Activated T-cell treated with anti-CD3 and anti-CD28 coated beads, Interleukin-2, amount 50 U/mL, for 72 hours (primary cell): ENCODE data around the gene XXYLT1. TPM values are rescaled to one million over a fixed set of nuclear protein-coding genes. Genes with fewer than 3 reads are reported as not detected.

Experiments
- ATAC-seq, 2 donors: fragments of 150-1000 bp; cut with Tn5 transposase; replicated peaks in 1 of 2; 2 replicates each; pipeline ENCODE4 v1.10.0; 2021; ENCODE audit warnings: moderate library complexity in 2 of 2, mild to moderate bottlenecking in 1 of 2
- DNase-seq, 2 donors: peaks; one replicate each; pipeline ENCODE4 v3.0.0; 2021 to 2022; ENCODE audit warnings: mixed read lengths in 1 of 2
- H3K27ac Mint-ChIP-seq: one replicate; pipeline ENCODE4 v1.8.0; 2022; ENCODE audit warnings: mild to moderate bottlenecking, moderate library complexity, mixed read lengths
- H3K27me3 Mint-ChIP-seq: one replicate; pipeline ENCODE4 v1.8.0; 2022; ENCODE audit warnings: low read depth, mixed read lengths
- H3K36me3 Mint-ChIP-seq, 2 donors: one replicate each; pipeline ENCODE4 v1.8.0; 2022; ENCODE audit warnings: mixed read lengths in 2 of 2, mild to moderate bottlenecking in 1 of 2; ENCODE audit not compliant: insufficient read depth in 2 of 2
- H3K4me1 Mint-ChIP-seq: one replicate; pipeline ENCODE4 v1.8.0; 2022; ENCODE audit warnings: low read depth, mixed read lengths
- H3K4me3 Mint-ChIP-seq, 2 donors: one replicate each; pipeline ENCODE4 v1.8.0; 2022; ENCODE audit warnings: mild to moderate bottlenecking in 2 of 2, mixed read lengths in 2 of 2, moderate library complexity in 2 of 2
- H3K9me3 Mint-ChIP-seq, 2 donors: one replicate each; pipeline ENCODE4 v1.8.0; 2022; ENCODE audit warnings: mixed read lengths in 2 of 2
- total RNA-seq, 2 donors: library from RNA; stranded (reverse); gene quantifications; one replicate each; pipeline ENCODE4 v1.2.3, GENCODE V29; 2022

The XXYLT1 gene
- total RNA-seq, 2 donors from 2014 or later, result 6.2 to 6.6 TPM

GRCh38 chr3:195261925-195262324 is 9.0 kb downstream of the XXYLT1 start:
- no peak for DNase-seq
- no peak overlapping the region for H3K4me3 Mint-ChIP-seq
- no peak overlapping the region for H3K27ac Mint-ChIP-seq
- peaks cover 21% of the 10 kb centered on the region for H3K4me1 Mint-ChIP-seq
- H3K36me3 Mint-ChIP-seq, result peaks cover 0 to 2% of the 10 kb centered on the region in 2 donors
- H3K27me3 Mint-ChIP-seq, result no peaks in the 10 kb centered on the region
- ATAC-seq, result no peak
- H3K9me3 Mint-ChIP-seq, result no peaks in the 10 kb centered on the region

DNA sequence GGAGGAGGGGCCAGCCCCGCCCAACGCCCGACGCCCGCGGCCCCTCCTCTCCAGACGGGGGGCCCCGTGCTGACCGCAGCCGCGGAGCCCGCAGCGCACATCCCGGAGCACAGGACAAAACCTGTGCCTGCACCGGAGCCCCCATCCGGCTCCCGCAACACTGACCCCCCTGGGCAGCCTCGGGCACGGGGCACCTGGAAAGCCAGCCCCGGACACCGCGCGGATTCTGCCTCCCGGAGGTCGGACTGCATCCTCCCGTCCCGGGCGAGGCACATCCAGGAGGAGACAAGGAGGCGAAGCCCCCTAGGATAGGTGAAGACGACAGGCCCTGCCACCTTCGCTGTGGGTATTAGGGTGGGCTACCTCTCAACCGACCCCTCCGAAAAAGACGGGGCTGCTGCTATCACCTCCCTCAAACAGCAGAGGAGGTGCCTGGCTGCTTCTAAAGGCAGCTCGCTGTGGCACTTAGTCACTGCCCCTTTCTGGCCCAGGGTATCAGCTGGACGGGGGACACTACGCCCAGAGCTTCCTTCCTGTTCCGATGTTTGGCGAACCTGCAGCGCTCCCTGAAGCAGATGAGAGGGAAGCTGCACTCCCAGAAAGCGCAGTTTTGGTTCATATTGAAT is 10.6 kb downstream of the XXYLT1 start:
- ATAC-seq, result peak; percentile 23 to 37
- DNase-seq, result peak; percentile 32 to 35
- Mint-ChIP-seq H3K4me1 (peaks cover 21% of the 10 kb centered on the region), H3K36me3 (no peaks in the 10 kb centered on the region), H3K4me3 (peak overlapping the region; percentile 84 to 87), H3K9me3 (no peaks in the 10 kb centered on the region), H3K27ac (no peak overlapping the region), H3K27me3 (no peaks in the 10 kb centered on the region)

DNA sequence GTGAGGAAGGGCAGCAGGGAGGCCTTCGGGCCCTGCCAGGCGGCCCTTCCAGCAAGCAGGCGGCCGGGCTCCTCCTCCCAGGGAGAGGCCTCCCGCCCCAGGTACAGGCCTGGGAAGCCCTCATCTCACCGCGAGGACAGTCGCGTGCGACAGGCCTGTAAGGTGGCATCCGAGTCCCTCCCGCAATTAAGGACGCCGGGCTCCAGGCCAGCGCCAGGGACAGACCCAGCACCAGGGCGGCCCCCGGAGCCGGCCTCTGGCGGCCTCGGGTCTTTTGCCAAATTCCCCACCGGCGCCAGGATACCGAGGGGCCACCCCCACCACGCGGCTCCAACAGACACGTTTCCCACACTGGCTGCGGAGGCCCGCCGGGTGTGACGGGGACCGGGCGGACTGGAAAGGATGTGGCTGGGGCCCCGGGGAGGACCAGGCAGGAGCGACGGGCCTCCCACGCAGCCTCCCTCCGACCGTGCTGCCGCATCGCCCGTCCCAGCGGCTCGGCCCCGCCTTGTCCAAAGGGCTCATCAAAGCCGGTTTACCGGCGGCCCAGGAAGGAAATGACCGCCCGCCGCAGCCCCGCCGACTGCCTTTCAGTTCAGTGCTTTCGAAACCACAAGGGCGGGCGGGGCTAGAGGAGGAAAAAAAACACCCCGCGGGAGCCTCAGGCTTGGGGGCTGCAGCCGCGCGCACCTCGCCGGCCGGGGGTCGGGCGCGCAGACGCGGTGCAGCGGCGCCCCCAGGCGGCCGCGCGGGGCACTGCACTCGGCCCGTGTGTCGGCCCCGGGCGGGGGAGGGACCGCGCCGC is 11.3 kb downstream of the XXYLT1 start:
- DNase-seq, result peak; percentile 93
- Mint-ChIP-seq H3K9me3 (no peaks in the 10 kb centered on the region), H3K27me3 (no peaks in the 10 kb centered on the region), H3K36me3 (no peaks in the 10 kb centered on the region), H3K27ac (no peak overlapping the region), H3K4me1 (peaks cover 21% of the 10 kb centered on the region), H3K4me3 (peak overlapping the region; percentile 58 to 64)
- peak; percentile 79 to 80 for ATAC-seq

DNA sequence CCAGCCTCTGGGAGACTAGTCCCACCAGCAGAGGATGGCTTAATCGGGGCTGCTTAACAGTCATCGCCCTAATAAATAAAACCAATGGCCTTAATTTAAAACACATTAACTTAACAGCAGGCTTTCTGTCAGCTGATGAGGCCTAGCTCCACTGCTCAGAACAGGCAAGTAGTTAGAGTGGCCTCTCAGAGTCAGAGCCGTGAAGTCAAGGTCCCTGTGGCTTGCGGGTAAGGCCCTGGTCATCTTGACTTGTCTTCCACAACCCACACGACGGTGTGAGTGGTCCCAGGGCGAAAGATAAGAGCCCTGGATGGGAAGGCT is 11.8 kb downstream of the XXYLT1 start:
- ATAC-seq, result no peak
- Mint-ChIP-seq H3K9me3 (no peaks in the 10 kb centered on the region), H3K36me3 (no peaks in the 10 kb centered on the region), H3K27me3 (no peaks in the 10 kb centered on the region), H3K27ac (no peak overlapping the region), H3K4me1 (peaks cover 21% of the 10 kb centered on the region), H3K4me3 (peak overlapping the region; percentile 17 to 61)
- no peak for DNase-seq

- H3K27me3 Mint-ChIP-seq, result no peaks in the 10 kb centered on the region
- no peak overlapping the region for H3K27ac Mint-ChIP-seq
- DNase-seq, result no peak
- no peaks in the 10 kb centered on the region for H3K36me3 Mint-ChIP-seq
- ATAC-seq, result no peak
- H3K4me1 Mint-ChIP-seq, result peaks cover 21% of the 10 kb centered on the region
- no peaks in the 10 kb centered on the region for H3K9me3 Mint-ChIP-seq
- H3K4me3 Mint-ChIP-seq, result peak overlapping the region; percentile 48 to 61
Observed at GRCh38 chr3:195258449-195259153, 12.4 kb downstream of the XXYLT1 start.

DNA sequence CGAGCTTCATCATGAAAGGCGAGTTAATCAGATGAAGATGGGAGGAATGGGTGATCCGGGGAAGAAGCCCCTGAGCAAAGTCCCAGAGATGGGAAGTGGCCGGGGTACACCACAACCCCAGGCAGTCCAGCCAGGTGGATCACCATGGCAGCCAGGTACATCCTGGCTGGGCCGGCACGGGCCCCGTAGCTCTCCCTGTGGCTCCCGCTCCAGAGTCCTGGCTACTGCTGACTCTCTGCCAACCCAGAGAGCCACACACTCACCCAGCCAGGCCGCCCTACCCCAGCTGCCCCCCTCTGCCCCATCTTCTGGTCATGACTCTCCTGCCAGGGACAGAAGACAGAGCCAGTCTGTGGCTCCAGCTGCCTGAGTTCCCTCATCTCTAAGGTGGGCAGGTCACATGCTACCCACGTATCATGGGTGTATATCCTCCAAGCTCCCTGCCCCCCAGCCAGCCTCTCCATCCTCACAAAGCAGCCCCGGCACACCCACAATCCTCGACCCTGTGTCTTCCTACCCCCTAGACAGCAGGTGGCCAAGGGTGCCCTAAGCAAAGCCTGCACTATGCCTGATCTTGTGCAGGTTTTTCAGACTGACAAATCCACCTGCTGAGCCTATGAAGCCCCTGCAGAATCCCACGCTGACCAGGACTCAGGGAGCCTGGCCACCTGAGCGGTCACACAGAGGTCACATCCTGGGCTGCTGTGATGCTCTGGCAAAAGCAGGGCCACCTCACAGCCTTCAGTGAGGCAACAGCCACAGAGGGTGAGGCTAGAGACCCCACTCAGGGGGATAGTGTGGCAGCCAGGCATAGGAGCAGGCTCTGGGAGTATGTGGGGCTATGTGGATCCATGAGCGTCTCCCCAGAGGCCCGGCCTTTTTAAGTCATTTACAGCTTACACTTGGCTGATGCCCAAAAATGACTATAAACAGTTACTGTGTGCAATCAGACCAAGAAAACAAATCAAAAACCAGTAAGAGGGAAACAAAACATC is 13.2 kb downstream of the XXYLT1 start:
- Mint-ChIP-seq H3K9me3 (no peaks in the 10 kb centered on the region), H3K27ac (no peak overlapping the region), H3K27me3 (no peaks in the 10 kb centered on the region), H3K4me1 (peaks cover 22% of the 10 kb centered on the region), H3K4me3 (peak overlapping the region in 1 of 2 donors; percentile 61), H3K36me3 (no peaks in the 10 kb centered on the region)
- no peak for DNase-seq
- no peak for ATAC-seq

DNA sequence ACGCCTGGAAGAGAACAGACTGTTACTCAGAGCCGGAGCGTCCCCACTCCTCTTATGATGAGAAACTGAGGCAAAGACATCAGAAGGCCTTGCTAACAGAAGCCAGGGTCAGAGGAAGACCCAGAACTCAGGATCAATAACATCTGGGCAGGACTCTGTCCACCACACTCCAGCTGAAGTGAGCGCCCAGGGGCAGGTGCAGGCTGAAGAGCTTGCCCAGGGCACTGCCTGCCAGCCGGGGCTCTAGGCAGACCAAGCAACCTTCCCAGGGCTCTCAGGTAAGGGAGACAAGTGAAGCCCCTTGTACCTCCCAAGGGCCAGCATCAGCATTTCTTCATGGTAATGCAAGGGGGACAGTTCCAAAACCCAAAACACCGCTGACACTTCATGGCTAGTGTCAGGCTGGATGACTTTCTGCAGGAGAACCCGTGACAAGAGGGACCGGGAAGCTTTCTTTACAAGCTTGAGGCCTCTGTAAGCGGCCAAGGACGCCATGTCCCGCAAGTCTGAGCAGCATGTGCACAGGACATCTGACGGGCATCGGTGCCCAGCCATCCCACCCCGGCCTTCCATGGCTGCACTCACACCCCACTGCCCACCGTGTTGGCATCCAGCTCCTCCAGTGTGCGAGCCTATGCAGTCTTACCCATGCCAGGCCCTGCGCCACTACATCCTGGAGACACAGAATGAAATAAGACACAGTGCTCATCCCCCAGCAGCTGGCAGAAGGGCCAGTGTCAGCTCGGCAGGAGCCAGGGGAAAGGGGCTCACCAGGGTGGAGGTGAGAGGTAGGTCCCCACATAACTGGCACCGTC is 14.1 kb downstream of the XXYLT1 start:
- no peak for DNase-seq
- no peak overlapping the region for H3K27ac Mint-ChIP-seq
- H3K4me1 Mint-ChIP-seq, result peaks cover 31% of the 10 kb centered on the region
- H3K36me3 Mint-ChIP-seq, result no peaks in the 10 kb centered on the region
- H3K9me3 Mint-ChIP-seq, result no peaks in the 10 kb centered on the region
- ATAC-seq, result no peak
- H3K4me3 Mint-ChIP-seq, result no peak overlapping the region
- no peaks in the 10 kb centered on the region for H3K27me3 Mint-ChIP-seq

- ATAC-seq (no peak), DNase-seq (no peak)
- no peaks in the 10 kb centered on the region for H3K9me3 Mint-ChIP-seq
- H3K36me3 Mint-ChIP-seq, result no peaks in the 10 kb centered on the region
- no peak overlapping the region for H3K27ac Mint-ChIP-seq
- no peaks in the 10 kb centered on the region for H3K27me3 Mint-ChIP-seq
- peaks cover 37% of the 10 kb centered on the region for H3K4me1 Mint-ChIP-seq
- H3K4me3 Mint-ChIP-seq, result no peak overlapping the region
Observed at GRCh38 chr3:195255571-195256501, 15.1 kb downstream of the XXYLT1 start.

GRCh38 chr3:195255176-195255500 is 15.8 kb downstream of the XXYLT1 start:
- no peaks in the 10 kb centered on the region for H3K9me3 Mint-ChIP-seq
- H3K36me3 Mint-ChIP-seq, result no peaks in the 10 kb centered on the region
- DNase-seq (no peak), ATAC-seq (no peak)
- no peak overlapping the region for H3K4me3 Mint-ChIP-seq
- H3K4me1 Mint-ChIP-seq, result peaks cover 40% of the 10 kb centered on the region
- H3K27ac Mint-ChIP-seq, result no peak overlapping the region
- no peaks in the 10 kb centered on the region for H3K27me3 Mint-ChIP-seq

GRCh38 chr3:195254454-195255175 is 16.3 kb downstream of the XXYLT1 start:
- Mint-ChIP-seq H3K36me3 (no peaks in the 10 kb centered on the region), H3K27ac (no peak overlapping the region), H3K9me3 (no peaks in the 10 kb centered on the region), H3K4me3 (no peak overlapping the region), H3K4me1 (peaks cover 44% of the 10 kb centered on the region), H3K27me3 (no peaks in the 10 kb centered on the region)
- no peak for DNase-seq
- ATAC-seq, result no peak

DNA sequence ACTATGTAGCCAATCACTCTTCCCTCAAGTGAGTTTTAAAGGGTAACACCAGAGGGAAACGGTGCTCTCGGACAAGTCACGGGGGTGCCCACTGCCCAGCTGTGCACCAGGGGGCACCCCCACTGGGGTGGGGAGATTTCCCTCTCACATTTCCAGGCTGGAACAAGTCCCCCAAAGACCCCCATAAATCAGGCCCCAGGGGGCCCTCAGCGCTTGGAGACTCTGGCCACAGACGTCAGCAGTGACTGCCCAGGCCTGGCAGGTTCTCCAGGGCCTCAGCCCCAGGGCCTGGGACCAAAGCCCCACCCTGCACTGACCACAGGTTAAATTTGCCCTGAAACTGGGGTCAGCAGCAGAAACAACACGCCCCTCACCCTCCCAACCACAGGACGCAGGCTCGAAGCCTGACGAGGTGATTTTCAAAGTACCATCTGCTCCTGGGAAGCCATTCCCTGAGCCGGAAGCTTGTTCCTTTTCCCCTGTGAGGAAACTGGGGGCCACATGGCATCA is 17.0 kb downstream of the XXYLT1 start:
- no peak overlapping the region for H3K27ac Mint-ChIP-seq
- no peak for ATAC-seq
- peaks cover 43% of the 10 kb centered on the region for H3K4me1 Mint-ChIP-seq
- H3K27me3 Mint-ChIP-seq, result no peaks in the 10 kb centered on the region
- H3K4me3 Mint-ChIP-seq, result no peak overlapping the region
- H3K9me3 Mint-ChIP-seq, result no peaks in the 10 kb centered on the region
- no peak for DNase-seq
- no peaks in the 10 kb centered on the region for H3K36me3 Mint-ChIP-seq
